Measurements from ENCODE around the gene HSPH1.
"Not testable (repeated sequence)": the region's sequence is repeated elsewhere in the genome, so short reads cannot be mapped to it uniquely, and the experiment has no call there.

HSPH1 gene

DNA sequence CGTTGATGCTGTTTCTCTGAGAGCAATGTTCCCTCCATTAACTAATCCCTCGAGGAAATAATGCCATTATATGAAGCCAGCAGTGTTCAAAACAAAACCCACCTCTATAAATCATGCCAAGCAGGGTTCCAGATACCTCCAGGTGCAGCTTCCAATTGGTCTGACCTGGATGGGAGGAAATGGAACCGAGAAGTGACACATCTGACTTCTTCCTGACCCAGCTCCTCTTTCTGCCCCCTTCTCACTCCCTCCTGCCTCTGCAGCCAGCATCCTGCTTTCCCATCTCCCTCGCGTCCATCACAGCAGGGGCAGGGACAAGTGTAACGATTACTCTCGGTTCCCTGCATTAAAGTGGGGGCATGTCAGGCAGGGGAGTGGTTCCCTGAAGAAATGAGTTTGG is 37.5 kb downstream of the HSPH1 start:
- DNase-seq: no peak

DNA sequence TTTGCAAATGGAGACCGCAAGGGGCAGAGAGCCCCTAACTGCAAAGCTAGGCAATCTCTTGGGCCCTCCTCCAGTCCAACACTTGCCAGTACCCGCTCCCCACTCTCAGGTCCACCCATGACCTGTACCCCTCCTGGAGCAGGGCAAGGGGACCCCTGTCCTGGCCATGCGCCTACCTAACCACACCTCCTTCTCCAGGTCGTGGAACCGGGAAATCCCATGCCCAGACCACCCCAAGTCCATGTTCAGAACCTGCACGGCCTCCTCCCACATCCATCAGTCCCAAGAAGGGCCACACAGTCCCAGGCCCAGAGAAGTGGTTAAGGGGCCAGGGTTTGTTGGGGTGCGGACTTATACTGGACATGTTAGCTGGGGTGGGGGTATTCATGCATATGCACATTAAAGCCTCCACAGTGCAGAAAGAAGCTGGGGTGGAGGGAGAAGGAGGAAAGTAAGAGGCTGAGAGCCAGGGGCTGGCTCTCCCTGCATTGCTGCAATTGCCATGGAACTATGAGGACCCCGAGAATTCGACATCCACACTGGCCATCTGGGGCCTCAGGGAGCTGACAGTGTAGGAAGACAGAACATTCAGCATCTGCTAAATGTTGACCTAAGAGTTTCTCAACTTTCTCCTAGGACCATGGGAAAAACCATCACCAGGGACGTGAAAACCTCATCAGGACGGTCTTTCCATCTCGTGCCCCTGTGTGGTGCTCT is 39.0 kb downstream of the HSPH1 start:
- DNase-seq: no peak

DNA sequence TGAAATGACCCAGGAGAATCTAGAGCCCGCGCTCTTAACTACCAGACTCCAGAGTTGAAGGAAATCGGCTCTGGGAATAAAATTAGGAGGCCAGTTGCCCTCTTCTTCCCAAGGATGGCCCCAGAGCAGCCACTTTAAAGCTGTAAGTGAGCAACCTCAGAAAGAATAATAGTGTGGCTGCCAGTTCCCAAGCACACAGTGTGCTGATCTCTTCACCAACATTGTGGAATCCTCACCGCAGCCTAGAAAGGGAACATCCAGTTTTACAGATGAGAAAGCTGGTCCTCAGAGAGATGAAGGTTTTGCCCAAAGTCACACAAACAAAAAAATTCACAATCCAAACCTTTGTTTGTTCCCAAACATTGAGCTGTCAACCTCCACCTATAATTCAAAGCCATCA is 39.6 kb downstream of the HSPH1 start:
- DNase-seq: no peak

DNA sequence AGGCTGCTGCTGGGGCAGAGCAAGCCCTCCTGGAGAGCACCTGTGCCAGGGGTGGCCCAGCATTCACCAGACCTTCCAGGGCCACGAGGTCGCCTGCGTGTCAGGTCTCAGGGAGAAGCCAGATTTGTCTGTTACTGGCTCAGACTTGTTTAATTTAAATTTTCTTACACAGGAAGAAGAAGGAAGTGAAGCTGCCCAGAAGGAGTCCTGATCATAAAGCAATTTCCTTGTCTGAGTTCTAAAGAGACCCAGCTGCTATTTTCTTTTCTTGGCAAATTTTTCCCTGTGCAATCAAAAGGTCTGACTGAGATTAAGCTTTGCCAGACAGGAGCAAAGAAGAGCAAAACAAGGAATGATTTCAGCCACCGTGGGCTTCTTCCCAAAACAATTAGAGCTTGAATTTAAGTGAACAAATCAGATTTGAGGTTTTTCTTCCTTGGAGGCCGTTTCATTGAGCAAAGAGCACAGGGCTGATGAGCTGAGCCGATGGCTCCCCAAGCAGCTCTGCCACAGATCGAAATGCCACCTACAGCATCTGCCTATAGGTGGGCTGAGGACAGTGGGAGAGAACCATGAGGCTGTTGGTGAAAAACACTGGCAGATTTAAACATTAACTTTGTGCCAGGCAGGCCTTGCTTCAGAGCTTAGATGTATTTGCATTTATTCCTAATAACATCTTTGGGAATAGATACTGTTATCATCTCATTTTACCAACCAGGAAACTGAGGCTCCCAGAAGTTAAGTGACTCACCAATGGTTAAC is 40.1 kb downstream of the HSPH1 start:
- DNase-seq: no peak

DNA sequence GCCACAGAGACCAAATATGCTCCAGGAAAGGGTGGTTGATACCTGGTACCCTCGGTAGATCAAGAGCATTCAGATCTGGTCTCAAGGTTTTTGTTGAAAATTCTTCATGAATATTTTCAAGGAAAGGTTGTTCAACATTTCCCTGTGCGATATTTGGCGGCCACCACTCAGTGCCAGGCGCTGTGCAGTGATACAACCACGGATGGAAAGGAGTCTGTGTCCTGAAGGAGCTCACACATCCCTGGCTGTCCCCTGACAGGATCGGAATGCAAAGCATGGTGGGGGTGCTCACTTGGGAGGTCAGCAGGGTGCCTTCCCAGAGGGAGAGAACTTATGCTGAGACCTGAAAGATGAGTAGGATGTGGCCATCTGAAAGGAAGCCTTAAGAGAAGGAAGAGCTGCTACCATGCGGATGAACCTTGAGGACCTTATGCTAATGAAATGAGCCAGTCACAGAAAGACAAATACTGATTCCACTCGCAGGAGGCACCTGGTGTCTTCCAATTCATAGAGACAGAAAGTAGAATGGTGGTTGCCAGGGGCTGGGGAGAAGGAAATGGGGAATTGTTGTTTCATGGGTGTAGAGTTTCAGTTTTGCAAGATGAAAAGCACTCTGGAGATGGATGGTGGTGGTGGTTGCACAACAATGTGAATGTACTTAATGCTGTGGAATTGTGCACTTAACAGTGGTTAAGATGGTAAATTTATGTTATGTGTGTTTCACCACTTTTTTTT is 41.6 kb downstream of the HSPH1 start:
- DNase-seq: peak in 1 of 5 experiments; percentile 68

DNA sequence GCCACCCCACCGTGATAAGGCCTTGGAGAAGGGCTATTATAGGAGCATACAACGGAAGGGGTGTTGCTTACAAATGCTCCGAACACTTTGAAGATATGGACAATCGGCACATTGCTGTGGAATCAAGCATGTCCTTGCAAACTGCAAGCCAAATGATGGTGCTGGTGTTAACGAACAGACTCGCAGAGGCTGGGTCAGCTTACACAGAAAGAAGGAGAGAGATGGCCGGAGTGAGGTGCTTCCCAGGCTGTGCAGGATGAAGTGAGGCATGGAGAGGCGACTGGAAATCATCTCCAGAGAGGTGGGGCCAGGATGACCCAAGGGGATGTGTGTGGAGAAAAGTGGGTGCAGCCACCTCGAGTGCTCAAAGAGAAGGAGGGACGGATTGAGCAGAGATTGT is 42.2 kb downstream of the HSPH1 start:
- no peak for DNase-seq

DNA sequence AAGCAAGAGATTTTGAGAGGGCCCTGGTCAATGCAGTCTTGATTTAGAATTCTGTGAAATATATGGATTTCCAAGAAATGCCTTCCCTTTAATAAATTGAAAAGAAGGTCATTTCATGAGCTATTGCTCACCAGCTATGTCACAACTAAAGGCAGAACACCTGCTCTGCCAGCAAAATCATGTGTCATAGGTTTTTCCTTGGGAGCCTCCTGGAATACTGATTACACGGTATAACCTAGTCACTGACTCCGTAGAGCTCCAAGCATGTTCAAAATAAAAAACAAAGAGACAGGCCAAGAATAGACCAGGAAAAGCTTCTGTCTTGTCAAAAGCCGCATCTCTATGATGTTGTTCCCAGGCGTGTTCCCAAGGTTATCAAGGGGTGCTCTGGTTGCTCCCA is 45.5 kb downstream of the HSPH1 start:
- no peak for DNase-seq

DNA sequence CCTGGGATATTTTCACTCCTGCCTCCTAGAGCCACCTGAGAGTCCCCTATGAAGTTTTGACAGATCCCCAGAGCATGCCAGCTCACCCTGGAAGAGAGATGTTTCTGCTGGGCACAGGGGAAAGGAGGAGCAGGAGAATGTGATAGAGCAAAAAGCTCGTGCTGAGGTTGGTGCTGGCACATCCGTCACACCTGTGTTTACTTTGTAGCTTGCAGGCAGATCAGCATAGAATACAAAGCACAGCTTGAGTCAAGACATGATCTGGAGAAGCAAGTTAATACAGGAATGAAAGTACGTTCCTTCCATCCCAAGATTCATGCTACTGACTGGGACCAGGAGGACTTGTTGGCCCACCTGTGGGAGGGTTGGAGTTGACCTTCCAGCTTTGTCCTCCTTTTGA is 46.1 kb downstream of the HSPH1 start:
- DNase-seq: no peak

DNA sequence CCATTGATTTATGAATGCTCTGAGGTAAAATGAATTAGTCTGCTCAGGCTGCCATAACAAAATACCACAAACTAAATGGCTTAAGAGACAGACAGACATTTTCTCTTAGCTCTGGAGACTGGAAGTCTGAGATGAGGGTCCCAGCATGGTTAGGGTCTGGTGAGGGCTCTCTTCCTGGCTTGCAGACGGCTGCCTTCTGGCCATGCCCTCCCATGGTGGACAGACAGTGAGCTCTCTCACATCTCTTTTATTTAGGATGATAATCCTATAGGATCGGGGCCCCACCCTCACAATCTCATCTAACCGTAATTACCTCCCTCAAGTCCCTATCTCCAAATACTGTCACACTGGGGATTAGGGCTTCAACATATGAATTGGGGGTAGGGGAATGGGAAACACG is 47.1 kb downstream of the HSPH1 start:
- DNase-seq: no peak

DNA sequence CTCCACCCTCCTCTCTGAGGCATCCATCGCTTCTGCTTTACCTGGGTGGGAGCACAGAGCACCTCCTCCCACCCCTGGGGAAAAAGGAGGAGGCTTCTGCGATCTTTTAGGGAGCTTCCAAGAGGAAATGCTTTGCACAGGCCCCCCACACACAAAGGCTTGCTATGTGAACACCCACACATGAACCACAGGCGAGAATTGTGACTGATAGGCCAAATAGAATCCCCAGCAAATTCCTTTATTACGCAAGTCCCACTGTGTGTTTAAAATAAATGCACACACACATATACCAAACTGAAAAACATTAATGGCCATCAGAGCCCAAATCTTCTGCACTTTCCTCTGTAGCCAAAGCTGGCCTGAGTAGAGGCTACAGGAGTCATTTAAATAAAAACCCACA is 50.6 kb downstream of the HSPH1 start:
- DNase-seq: no peak

DNA sequence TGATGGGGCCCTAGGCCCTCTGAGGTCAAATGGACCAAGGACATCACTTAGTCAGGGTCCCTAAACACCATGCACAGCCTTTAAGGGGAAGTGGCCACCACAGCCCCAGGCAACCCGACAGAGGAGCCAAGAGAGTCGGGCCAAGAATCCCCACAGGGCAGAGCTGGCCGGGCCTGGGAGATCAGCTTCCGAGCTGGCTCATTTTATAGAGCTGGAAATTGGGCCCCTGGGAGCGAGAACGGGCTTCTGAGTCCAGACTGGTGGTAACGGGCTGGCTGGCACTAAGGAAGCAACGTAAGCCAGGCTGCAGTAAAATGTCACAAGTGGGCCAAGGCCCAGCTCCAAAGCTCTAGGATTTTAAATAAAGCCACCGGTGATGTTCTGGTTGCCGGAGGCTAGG is 51.1 kb downstream of the HSPH1 start:
- no peak for DNase-seq

DNA sequence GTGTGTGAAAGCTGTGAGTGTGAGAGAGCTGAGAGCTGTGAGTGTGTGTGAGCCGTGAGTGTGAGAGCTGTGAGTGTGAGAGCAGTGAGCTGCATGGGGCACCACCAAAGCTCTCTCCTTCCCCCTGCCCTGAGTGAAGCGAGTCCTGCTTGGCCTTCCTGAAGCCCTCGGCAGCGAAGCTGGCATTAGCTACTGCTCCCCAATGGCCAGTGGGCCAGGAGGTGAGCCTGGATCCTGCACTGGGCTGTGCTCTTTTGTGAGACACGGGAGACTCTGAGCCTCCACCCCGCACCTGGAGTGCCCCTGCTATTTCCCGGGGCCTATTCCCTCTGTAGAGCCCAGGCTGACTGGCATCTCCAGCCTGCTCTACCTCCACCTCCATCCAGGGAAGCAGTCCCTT is 51.5 kb downstream of the HSPH1 start:
- no peak for DNase-seq

DNA sequence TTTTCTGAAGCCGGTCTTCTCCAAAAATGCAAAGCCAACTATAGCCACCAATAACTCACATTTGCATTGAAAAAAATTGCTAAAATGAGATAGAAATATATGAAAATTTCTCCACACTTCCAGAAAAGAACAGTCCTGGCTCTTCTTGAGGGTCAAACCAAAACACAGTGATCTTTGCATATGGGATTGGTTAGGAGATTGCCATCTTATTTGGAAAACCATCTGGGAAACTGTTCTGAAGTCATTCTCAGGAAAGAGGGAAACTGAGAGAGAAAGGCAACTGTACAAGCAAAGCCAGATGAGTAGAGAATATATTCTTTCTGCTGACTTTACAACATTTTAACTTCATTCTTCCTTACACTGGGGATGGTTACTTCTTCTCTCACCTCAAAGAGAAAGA is 54.6 kb downstream of the HSPH1 start:
- no peak for DNase-seq

DNA sequence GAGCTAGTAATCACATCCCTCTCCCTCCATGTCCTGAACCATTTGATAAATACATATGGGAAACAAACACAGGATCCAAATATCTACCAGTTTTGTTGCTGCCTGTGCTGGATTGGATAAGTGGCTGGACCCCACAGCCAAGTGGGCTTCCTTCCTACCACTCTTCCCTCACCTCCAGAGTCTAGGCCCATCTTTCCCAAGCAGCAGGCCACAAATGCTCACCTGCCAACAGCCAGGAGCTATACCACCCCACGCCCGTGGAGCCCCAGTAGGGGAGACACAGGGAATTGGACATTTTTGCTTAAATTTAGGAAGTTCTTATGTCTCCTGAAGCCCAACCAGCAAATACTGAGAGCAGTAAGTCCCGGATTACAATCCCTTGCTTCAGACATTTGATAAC is 55.8 kb downstream of the HSPH1 start:
- no peak for DNase-seq

DNA sequence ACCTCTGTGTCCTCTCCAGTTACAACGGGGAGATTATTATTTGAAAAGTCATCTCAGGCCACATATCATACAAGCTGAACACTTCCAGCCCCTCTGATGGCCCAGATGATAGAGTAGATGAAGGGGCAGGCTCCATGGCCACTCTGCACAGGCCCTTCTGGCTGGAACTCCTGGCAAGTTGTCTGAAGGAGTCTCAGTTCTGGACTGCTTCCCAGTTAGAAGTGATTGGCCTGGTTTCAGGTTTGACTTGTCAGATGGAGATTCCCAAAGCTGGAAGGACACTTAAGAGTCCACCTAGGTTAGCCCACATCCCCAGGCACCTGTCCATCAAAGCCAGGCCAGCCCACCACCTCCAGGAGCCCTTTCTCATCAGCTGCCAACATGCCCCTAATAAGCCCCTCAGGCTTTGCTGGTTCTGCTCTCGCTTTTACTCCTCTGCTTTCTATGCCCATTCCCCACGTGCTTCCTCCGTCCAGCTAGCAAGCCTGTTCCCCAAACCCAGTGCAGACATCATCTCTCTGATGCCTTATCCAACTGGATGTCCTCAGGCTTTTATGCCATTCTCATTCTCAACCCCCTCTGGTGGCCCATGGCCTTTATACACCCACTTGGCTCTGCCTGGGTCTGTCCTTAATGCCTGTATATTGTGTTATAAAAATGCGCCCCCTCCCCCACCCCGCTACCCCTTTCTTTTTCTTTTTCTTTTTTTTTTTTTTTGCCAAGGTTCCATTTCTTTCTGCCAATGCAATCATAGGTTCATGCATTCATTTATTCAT is 56.5 kb downstream of the HSPH1 start:
- DNase-seq: peak in 1 of 5 experiments; percentile 9

DNA sequence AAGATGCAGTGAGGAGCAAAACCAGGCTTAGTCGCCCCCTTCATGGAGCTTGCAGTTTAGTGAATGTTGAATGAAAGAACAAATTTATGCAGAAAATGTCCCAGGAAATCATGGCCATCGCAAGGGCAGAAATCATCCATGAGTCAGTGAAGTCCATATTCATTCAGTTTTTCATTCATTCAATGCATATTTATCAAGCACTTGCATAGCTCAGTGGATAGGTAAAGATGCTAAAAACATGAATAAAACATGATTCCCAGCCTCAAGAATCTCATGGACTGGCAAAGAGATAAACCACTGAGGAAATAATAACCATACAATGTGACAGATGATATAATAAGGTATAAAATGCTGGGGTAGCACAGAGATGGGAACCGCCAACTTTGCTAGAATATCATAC is 58.8 kb downstream of the HSPH1 start:
- no peak for DNase-seq

DNA sequence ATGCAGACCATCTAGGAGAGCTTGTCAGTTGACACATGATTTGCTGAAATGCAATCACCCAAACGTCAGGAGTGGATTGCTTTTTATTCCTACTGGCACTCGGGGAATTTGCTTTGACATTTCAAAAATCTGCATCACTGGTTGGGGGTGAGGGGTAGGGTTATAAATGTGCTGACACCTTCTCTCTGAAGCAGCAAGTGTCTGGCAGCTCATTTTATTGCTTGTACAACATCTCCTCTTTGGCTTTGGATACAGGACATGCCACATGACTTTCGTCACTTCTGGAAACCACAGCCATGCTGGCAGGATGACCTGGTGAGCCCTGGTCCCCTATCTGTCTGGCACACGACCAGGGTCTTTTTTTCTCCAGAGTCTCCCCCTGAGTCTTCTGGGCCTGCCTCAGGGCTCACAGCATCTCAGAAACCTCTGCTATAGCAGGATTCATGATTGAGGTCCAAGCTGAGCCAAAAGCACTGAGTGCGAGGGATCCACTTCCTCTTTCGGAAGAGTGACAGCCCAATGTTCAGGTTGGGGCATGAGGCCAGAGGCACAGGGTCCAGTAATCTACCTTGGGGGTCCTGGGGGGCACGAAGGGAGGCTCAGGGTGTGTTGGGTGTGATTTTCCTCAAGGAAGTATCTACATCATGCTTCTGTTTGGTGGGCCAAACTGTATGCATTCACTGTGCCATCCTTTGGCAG is 60.1 kb downstream of the HSPH1 start:
- no peak for DNase-seq

DNA sequence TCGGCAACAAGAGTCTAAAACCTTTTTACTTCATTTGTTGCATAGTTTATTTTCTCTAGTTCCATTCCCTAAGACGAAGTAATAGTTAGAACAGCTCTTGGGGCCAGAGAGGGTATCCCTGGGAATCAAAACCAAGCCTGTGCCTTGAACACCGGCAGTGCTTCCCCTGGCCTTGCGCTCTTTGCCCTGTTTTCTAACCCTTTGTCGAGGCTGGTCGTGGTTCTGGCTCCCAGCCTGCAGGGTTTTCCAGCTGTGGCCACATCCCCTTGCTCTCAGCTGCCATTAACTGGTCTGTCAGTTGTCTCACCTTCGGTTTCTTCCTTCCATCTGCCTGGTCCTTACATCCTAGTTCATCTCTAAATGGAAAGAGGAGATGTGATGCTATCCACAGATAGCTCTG is 61.0 kb downstream of the HSPH1 start:
- no peak for DNase-seq

DNA sequence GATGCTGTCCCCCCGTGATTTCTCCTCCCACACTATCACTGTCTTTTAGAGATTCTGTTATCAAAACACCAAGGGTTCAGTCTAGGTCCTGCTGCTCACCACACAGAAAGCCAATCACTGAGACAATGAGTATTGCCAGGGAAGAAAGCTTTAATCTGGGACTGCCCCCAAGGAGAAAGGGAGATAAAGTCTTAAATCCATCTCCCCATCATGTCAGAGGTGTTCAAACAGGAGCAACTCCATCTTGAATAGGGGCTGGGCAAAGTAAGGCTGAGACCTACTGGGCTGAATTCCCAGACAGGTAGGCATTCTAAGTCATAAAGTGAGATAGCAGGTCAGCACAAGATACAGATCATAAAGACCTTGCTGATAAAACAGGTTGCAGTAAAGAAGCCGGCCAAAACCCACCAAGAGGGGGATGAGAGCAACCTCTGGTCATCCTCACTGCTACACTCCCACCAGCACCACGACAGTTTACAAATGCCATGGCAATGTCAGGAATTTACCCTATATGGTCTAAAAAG is 63.7 kb downstream of the HSPH1 start:
- DNase-seq: not testable (repeated sequence)

DNA sequence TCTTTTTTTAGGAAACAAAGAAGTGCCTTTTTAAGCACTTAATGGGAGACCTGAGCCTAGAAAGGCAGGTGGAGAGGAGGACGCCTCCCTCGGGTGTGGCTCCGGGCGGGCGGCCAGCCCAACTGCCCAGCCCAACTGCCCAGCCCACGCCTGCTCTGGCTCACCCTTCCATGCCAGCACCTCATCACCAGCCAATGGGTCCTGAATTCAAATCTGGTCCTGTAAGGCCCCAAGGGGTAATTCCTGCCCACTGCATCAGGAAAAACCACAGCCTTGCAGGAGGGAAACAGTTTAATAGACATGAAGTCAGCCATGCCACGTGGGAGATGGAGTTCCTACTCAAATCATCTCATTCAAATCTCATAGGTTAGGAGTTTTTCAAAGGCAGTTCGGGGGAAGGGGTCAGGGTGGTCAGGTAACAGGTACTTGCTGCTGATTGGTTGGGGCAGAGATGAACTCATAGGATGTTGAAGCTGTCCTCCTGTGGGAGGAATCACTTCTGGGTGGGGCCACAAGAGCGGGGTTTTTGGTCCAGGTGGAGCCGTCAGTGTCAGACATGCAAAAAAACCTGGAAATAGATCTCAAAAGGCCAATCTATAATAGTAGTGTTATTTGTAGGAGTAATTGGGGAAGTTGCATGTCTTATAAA is 64.9 kb downstream of the HSPH1 start:
- DNase-seq: no peak

DNA sequence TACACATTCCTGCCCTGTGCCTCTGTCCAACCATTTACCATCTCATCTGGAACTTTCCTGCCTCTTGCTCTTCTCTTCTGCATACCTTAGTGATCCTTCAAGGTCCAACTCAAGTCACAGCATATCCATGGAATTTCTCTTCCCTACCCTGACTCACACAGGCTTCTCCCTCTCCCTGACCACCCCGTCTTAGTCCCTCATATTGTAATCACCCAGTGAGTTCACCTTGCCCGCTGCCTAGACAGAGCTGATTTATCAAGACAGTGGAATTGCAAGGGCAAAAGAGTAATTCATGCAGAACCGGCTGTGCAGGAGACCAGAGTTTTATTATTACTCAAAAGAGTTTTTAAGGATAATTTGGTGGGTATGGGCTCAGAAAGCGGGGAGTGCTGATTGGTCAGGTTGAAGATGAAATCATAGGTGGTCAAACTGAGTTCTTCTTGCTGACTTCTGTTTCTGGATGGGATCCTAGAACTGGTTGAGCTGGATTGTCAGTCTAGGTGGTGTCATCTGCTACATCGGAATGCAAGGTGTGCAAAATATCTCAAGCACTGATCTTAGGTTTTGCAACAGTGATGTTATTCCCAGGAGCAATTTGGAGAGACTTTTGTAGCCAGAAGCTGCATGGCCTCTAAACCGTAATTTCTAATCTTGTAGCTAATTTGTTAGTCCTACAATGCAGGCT is 67.2 kb downstream of the HSPH1 start:
- DNase-seq: no peak

All from T-helper 2 cell (primary cell).